GM23338 (cell line): Measurements from ENCODE around the gene LEMD1.

Experiments used
- CTCF ChIP-seq, 2 experiments: fragments of 200-600 bp in 1 of 2; sonication (generic) in 1 of 2; conservative IDR thresholded peaks; 2 replicates each; pipeline versions ENCODE4 v1.5.1 to v1.6.1; 2016 to 2017; ENCODE audit warnings: antibody characterized with exemption in 2 of 2, low read depth in 2 of 2, mild to moderate bottlenecking in 2 of 2, moderate library complexity in 1 of 2
- ETS1 ChIP-seq: IDR thresholded peaks from 2 replicates; pipeline ENCODE4 v1.6.1; 2016; ENCODE audit warnings: antibody characterized with exemption
- EZH2 ChIP-seq: fragments of 200-600 bp; sonication (generic); IDR thresholded peaks from one replicate; pipeline ENCODE4 v1.8.0; 2017; ENCODE audit warnings: antibody characterized with exemption, mild to moderate bottlenecking, low read depth; ENCODE audit not compliant: unreplicated experiment
- NANOG ChIP-seq: IDR thresholded peaks from 2 replicates; pipeline ENCODE4 v1.6.1; 2016; ENCODE audit warnings: antibody characterized with exemption, borderline replicate concordance
- POLR2AphosphoS5 ChIP-seq: IDR thresholded peaks from 2 replicates; pipeline ENCODE4 v1.6.1; 2016; ENCODE audit warnings: antibody characterized with exemption, low read depth
- REST ChIP-seq: IDR thresholded peaks from one replicate; pipeline ENCODE4 v1.6.1; 2018; ENCODE audit warnings: antibody characterized with exemption; ENCODE audit not compliant: unreplicated experiment

GRCh38 chr1:205438213-205439158 lies 16.6 kb upstream of the LEMD1 start:
- TF ChIP-seq CTCF (conservative IDR thresholded peaks at IDR 0.05; ENCODE audit: low read depth in 2 of 2), result peak; percentile 36 to 62
- TF ChIP-seq NANOG, result no peak
- no peak for TF ChIP-seq EZH2
- TF ChIP-seq ETS1, result no peak
- TF ChIP-seq POLR2AphosphoS5, result no peak
- TF ChIP-seq REST, result no peak
